Lower leg skin (tissue), 4 donors: ENCODE measurements around the gene LTBP2. TPM values are rescaled to one million over a fixed set of nuclear protein-coding genes. Genes with fewer than 3 reads are reported as not detected.

ENCODE experiments used
- DNase-seq, 2 donors: peaks; one replicate each; pipeline ENCODE4 v3.0.0-alpha.2; 2019; ENCODE audit warnings: low spot score in 2 of 2
- H3K4me3 ChIP-seq: fragments of 200-600 bp; sonication (generic); 2 replicates; pipeline ENCODE4 v1.5.1; 2017; ENCODE audit warnings: mild to moderate bottlenecking, low read depth; ENCODE audit not compliant: poor library complexity, severe bottlenecking
- POLR2A ChIP-seq, 2 donors: fragments of 450-650 bp; IDR thresholded peaks; one replicate each; pipeline ENCODE4 v1.6.1; 2016 to 2017; ENCODE audit warnings: antibody characterized with exemption in 2 of 2, mild to moderate bottlenecking in 1 of 2, moderate library complexity in 1 of 2
- WGBS, 2 donors: methylation state at CpG; one replicate each; pipeline ENCODE4 v1.1.5; 2018; 5-methylcytosine and 5-hydroxymethylcytosine counted together
- intact Hi-C: fragments of 100-400 bp; cut with DNase I; formaldehyde crosslinking; loops from one replicate; pipeline ENCODE4 v1.15.0; 2023; ENCODE audit warnings: low total_unique reads
- total RNA-seq, 4 donors: library from RNA; depleted of rRNA; stranded (reverse); fragments of >200 nt; gene quantifications; one replicate each; pipeline ENCODE4 v1.1.0, GENCODE V29; 2016
- TF ChIP-seq, protein P1 (sequence below), 3 donors: fragments of 450-650 bp; IDR thresholded peaks; one replicate each; pipeline ENCODE4 v1.5.1; 2016; ENCODE audit warnings: antibody characterized with exemption in 3 of 3, mild to moderate bottlenecking in 3 of 3, moderate library complexity in 2 of 3

Gene LTBP2
- total RNA-seq, 4 donors from 2014 or later = 13.7 to 39.3 (median 25.9) TPM

DNA sequence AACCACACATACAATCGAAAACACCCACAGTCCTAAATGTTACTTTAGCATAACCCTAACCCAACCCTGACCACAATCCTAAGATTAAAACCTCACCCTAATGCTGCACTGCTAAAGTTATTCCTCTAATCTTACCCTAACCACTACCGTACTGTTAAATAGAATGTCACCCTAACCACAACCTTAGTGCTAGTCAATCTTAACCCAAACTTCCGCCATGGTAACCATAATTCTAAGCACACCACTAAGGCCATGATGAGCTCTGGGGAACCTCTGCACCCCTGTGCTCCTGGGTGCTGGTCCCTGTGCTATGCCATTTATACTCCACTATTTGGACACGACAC is 38.0 kb downstream of the LTBP2 start:
- WGBS, 2 donors = 82 to 83% methylated on average over 4 of the region's 4 CpGs
- TF ChIP-seq POLR2A (IDR thresholded peaks at IDR 0.05) = no peak
- TF ChIP-seq, protein P1, sequence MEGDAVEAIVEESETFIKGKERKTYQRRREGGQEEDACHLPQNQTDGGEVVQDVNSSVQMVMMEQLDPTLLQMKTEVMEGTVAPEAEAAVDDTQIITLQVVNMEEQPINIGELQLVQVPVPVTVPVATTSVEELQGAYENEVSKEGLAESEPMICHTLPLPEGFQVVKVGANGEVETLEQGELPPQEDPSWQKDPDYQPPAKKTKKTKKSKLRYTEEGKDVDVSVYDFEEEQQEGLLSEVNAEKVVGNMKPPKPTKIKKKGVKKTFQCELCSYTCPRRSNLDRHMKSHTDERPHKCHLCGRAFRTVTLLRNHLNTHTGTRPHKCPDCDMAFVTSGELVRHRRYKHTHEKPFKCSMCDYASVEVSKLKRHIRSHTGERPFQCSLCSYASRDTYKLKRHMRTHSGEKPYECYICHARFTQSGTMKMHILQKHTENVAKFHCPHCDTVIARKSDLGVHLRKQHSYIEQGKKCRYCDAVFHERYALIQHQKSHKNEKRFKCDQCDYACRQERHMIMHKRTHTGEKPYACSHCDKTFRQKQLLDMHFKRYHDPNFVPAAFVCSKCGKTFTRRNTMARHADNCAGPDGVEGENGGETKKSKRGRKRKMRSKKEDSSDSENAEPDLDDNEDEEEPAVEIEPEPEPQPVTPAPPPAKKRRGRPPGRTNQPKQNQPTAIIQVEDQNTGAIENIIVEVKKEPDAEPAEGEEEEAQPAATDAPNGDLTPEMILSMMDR (IDR thresholded peaks at IDR 0.05) = no peak
- H3K4me3 ChIP-seq = no peak overlapping the region
- intact Hi-C loops = no loop called here
- no peak for DNase-seq

DNA sequence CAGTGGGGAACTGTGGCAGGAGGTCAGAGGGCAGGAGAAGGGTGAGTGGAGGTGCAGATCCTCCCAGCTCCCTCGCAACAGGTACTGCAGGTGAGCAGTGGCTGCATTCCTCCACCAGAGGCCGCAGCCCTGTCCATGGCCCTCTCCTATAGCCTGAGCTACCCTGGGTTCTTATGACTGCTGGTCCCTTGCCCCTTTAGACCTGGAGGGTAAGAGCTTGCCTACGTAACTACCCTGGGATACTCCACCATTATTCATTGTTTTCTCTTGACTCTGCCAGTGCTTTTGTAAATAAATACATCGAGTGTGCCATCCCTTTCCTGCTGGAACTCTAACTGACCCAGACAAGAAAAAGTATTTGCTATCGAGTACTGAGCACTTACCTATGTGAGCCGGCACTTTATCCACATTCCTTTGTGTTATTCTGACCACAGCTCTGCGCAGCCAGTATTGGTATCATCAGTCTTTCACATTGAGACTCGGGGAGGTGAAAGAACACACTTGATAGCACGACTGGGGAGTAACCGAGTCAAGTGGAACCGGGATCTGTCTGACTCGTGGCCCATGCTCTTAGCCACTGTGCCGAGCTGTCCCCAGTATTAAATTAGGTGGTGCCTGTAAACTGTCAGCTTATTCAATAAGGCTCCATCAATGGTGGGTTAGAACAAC is 38.5 kb downstream of the LTBP2 start:
- intact Hi-C loops = no loop called here
- 77 to 80% methylated on average over 13 of the region's 13 CpGs for WGBS, 2 donors
- DNase-seq = no peak
- no peak overlapping the region for H3K4me3 ChIP-seq
- TF ChIP-seq, protein P1 (IDR thresholded peaks at IDR 0.05) = no peak
- no peak for TF ChIP-seq POLR2A (IDR thresholded peaks at IDR 0.05)

DNA sequence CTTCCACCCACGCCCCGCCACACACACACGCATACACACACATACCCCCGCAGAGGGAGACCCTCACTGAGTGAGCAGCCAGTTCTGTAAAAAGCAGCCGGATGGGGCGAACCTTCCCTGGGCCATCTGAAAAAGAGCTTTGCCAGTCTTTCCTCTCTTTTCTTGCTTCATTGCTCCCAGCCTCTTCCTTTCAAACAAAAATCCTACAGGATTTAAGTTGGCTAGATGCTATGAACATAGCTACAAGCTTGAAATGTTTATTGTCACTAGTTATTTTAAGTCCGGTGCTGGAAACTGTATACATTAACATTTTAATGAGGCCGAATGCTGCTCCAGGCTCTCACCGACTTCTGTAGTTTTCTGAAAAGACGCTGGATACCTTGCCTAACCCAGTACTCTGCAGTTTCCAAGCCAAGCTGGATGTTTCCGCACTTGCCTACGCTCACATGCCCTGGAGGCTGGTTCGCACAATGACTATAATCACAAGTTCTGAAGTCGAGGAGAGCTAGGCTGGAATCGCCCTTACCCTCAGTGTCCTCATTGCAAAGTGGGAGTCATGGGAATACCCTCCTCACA is 39.2 kb downstream of the LTBP2 start:
- TF ChIP-seq, protein P1 (IDR thresholded peaks at IDR 0.05) = no peak
- TF ChIP-seq POLR2A (IDR thresholded peaks at IDR 0.05) = no peak
- no peak overlapping the region for H3K4me3 ChIP-seq
- intact Hi-C loops = no loop called here
- DNase-seq = no peak
- WGBS, 2 donors = 38 to 50% methylated on average over 15 of the region's 15 CpGs

DNA sequence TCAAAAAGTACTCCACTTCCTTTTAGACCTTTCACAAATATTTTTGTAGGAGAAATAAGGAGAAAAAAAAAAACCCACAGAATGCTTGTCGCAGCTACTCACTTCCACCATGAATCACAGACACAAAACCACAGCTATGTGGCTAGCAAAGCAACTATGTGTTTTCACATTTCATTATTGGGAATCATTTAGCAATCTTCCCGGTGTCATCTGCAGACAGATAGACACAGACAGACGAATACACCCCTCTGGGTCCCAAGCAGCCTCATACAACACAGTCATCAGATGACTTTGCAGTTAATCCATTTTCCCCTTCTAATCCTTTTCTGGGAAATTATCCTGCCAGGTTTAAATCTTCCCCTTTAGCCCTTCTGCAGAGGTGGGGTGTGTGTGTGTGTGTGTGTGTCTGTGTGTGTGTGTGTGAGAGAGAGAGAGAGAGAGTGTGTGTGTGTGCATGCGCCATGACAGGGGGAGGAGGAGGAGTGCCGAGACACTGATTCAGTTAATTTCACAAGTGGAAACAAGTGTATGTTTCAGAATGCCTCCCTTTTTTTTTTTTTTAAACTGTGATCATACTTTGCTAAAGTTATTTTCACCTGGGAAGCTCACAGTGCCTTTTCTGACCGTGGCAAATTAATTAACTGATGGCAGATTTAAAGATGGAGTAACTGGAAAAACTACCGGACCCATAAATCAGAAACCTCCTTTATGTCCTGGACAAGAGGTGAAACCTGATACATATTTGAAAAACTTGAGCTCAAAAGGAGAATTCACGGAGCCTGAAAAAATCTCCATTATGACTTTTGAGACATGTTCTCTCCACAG is 39.9 kb downstream of the LTBP2 start:
- no peak for TF ChIP-seq POLR2A (IDR thresholded peaks at IDR 0.05)
- TF ChIP-seq, protein P1 (IDR thresholded peaks at IDR 0.05) = no peak
- intact Hi-C loops = no loop called here
- WGBS, 2 donors = 13 to 19% methylated on average over 8 of the region's 8 CpGs
- DNase-seq = peak in 1 of 2 donors; percentile 58
- H3K4me3 ChIP-seq = no peak overlapping the region

DNA sequence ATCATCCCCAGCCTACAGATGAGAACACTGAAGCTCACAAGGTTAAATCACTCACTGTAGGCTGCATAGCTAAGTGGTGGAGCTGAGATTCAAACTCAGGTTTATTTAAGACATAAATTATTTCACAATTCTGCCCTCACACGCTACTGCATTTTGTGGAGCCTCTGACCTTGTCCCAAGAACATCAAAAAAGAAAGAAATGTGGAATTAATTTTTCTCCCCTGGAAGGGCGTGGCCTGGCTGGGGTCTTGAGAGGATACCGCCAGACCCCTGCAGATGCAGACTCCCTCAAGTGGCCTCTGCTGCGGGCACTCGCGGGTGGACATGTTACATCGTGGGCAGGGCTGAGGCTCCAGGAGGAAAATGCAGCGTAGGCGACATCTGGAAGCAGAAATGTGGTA is 40.6 kb downstream of the LTBP2 start:
- H3K4me3 ChIP-seq = no peak overlapping the region
- no peak for DNase-seq
- intact Hi-C loops = no loop called here
- WGBS, 2 donors = 15 to 17% methylated on average over 9 of the region's 9 CpGs
- TF ChIP-seq POLR2A (IDR thresholded peaks at IDR 0.05) = no peak
- TF ChIP-seq, protein P1 (IDR thresholded peaks at IDR 0.05) = no peak
